ENCODE data around the gene PDE4B.

- TF ChIP-seq, protein P1, sequence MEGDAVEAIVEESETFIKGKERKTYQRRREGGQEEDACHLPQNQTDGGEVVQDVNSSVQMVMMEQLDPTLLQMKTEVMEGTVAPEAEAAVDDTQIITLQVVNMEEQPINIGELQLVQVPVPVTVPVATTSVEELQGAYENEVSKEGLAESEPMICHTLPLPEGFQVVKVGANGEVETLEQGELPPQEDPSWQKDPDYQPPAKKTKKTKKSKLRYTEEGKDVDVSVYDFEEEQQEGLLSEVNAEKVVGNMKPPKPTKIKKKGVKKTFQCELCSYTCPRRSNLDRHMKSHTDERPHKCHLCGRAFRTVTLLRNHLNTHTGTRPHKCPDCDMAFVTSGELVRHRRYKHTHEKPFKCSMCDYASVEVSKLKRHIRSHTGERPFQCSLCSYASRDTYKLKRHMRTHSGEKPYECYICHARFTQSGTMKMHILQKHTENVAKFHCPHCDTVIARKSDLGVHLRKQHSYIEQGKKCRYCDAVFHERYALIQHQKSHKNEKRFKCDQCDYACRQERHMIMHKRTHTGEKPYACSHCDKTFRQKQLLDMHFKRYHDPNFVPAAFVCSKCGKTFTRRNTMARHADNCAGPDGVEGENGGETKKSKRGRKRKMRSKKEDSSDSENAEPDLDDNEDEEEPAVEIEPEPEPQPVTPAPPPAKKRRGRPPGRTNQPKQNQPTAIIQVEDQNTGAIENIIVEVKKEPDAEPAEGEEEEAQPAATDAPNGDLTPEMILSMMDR (IDR thresholded peaks at IDR 0.05; ENCODE audit: low read length) = no peak
- TF ChIP-seq EZH2 (IDR thresholded peaks at IDR 0.05; ENCODE audit: borderline replicate concordance, low read length) = no peak
Measured at GRCh38 chr1:65792669-65793358, at the start of gene PDE4B.
